Muscle of leg (tissue), 11 donors: ENCODE measurements around the gene TMLHE. TPM values are rescaled to one million over a fixed set of nuclear protein-coding genes. Genes with fewer than 3 reads are reported as not detected.
"Not testable (repeated sequence)": the region's sequence is repeated elsewhere in the genome, so short reads cannot be mapped to it uniquely, and the experiment has no call there.

ENCODE experiments used
- DNase-seq: peaks from one replicate; pipeline ENCODE4 v3.0.0; 2013
- H3K27ac ChIP-seq: one replicate; pipeline ENCODE4 v1.5.1; 2013; ENCODE audit warnings: mild to moderate bottlenecking, low read length, control low read depth
- H3K27me3 ChIP-seq: one replicate; pipeline ENCODE4 v1.6.1; 2013; ENCODE audit warnings: low read length; ENCODE audit not compliant: control insufficient read depth, insufficient read depth
- H3K36me3 ChIP-seq: one replicate; pipeline ENCODE4 v1.6.1; 2013; ENCODE audit warnings: low read length; ENCODE audit not compliant: control insufficient read depth, insufficient read depth
- H3K4me1 ChIP-seq: one replicate; pipeline ENCODE4 v1.6.1; 2013; ENCODE audit warnings: low read length; ENCODE audit not compliant: control insufficient read depth, insufficient read depth
- H3K4me3 ChIP-seq: one replicate; pipeline ENCODE4 v1.5.1; 2013; ENCODE audit warnings: low read length, control low read depth
- H3K9me3 ChIP-seq: replicated peaks from 2 replicates; pipeline ENCODE4 v1.6.1; 2013; ENCODE audit warnings: low read depth, low read length; ENCODE audit not compliant: control insufficient read depth
- WGBS: methylation state at CpG from one replicate; pipeline ENCODE4 v1.1.5; 2013; ENCODE audit warnings: missing lambda C conversion rate; ENCODE audit not compliant: insufficient coverage; 5-methylcytosine and 5-hydroxymethylcytosine counted together
- polyA plus RNA-seq, 8 donors: library from polyadenylated mRNA; unstranded; fragments of 120-200 nt; gene quantifications; one replicate each; pipeline versions ENCODE4 v1.2.1 to v1.2.3, GENCODE V29; 2013; ENCODE audit warnings: inconsistent platforms in 1 of 8, low replicate concordance in 1 of 8; ENCODE audit not compliant: insufficient read length in 8 of 8, insufficient read depth in 1 of 8
- total RNA-seq: library from RNA; stranded (reverse); fragments of 120-200 nt; gene quantifications from one replicate; pipeline ENCODE4 v1.2.4, GENCODE V29; 2013

TMLHE gene
- total and polyA plus RNA-seq, 9 donors = 17.7 to 20.2 (median 19.3) TPM

DNA sequence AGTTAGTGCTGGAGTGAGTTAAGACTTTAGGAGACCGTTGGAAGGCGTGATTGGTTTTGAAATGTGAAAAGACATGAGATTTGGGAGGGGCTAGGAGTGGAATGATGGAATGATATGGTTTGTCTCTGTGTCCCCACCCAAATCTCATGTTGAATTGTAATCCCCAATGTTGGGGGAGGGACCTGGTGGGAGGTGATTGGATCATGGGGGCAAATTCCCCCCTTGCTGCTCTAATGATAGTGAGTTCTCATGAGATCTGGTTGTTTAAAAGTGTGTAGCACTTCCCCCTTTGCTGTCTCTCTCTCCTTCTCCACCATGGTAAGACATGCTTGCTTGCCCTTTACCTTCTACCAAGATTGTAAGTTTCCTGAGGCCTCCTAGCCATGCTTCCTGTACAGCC, 85.7 kb downstream of the TMLHE start:
- H3K36me3 ChIP-seq, H3K4me1 ChIP-seq, H3K4me3 ChIP-seq, H3K27me3 ChIP-seq, H3K27ac ChIP-seq, DNase-seq: not testable (repeated sequence)
- peaks cover 29% of the 10 kb centered on the region for H3K9me3 ChIP-seq
- WGBS = 79% methylated on average over 2 of the region's 2 CpGs

DNA sequence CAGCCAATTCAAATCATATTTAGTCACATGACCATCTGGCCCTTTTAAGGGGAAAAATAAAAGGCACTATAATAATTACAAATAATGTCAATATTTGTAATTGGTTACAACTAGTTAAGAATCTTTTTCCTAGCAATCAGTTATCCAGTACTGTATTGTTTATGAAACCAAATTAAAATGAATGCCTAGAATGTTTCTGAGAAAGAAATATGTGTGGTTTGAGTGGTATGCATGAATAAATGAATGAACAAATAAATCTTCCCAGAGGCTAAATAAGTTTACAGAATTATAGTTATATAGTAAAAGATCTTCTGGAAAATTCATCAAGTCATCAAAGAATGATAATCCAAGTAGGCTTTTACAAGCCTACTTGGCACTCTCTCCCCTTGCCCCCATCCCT, 98.5 kb downstream of the TMLHE start:
- Histone ChIP-seq H3K4me1 (no peaks in the 10 kb centered on the region), H3K27ac (no peak overlapping the region), H3K9me3 (no peaks in the 10 kb centered on the region), H3K36me3 (peaks cover 3% of the 10 kb centered on the region), H3K4me3 (no peak overlapping the region), H3K27me3 (no peaks in the 10 kb centered on the region)
- no peak for DNase-seq

DNA sequence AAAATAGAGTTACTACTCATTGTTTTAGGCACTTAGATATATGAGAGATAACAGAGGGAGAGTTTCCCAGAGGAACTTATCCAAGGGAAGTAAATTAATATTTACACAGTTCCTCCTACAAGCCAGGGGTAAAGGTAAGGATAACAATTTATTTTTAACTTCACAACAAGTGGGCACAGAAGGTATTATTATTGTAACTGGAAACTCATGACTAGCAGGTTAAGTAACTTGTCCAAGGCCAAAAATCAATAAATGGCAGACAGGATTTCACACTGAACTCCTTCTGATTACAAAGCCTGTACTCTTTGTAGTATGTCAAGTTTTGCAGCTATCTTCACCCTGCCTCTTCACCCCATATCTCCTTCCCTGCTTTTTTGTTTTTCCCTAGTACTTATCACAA, 107.5 kb downstream of the TMLHE start:
- no peak for DNase-seq
- Histone ChIP-seq H3K36me3 (no peaks in the 10 kb centered on the region), H3K27ac (no peak overlapping the region), H3K4me1 (no peaks in the 10 kb centered on the region), H3K27me3 (no peaks in the 10 kb centered on the region), H3K4me3 (no peak overlapping the region), H3K9me3 (no peaks in the 10 kb centered on the region)

DNA sequence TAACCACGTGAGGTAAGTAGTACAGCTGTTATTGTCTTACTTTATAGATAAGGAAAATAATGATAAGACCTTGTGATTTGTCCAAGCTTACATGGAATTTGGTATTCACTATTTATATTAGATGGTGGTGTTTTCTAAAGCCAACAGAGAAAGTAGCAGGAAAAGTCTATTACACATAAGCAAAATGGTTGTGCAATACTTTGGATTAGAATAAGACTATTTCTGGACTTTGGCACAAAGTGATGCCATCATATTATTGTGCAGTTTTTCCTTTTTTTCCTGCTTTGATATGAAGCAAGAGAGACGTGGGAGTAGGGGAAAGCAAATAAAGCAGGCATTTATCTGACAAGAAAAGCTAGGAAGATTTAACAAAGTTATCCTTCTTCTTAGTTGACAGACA, 117.6 kb downstream of the TMLHE start:
- not testable (repeated sequence) for H3K9me3 ChIP-seq, H3K4me1 ChIP-seq, H3K36me3 ChIP-seq, H3K27ac ChIP-seq, DNase-seq, H3K27me3 ChIP-seq, H3K4me3 ChIP-seq
- WGBS = no CpG with 5 or more reads among the region's 2 CpGs

DNA sequence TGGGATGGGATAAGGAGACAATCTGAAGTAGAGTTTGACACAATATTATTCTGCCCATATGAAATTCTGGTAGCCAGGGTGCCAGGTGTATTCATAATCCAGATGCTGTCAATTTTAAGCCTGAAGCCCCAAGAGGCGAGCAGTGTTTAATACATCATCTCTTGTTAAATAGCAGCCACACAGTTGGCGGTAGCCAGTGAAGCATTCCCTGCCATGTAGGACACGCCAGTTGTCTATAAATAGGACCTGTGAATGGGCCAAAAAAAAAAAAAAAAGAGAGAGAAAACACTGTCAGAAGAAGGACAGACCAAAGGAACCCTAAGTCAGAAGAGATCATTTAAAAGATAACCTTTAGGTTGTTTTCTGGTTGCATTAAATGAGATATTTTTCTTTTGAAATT, 121.3 kb downstream of the TMLHE start:
- not testable (repeated sequence) for DNase-seq, H3K27ac ChIP-seq, H3K36me3 ChIP-seq, H3K9me3 ChIP-seq, H3K4me1 ChIP-seq, H3K27me3 ChIP-seq, H3K4me3 ChIP-seq
- no CpG with 5 or more reads among the region's 3 CpGs for WGBS

DNA sequence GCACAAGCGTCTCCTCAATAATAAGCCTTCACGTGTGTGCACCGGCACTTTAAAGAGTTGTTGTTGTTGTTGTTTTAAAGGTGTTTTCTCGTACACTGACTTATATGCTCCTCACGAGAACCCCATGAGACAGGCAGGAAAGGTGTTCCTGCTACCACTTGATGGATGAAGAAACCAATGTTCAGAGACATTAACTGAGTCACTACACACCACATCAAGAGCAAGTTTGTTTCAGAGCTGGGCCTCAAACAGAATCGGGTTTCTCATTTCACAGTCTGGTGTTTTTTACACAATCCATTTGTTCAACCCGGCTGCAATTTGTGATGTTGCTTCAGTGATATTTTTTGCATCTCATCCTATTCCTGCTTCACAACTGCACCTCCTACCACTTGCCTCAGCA, 135.6 kb downstream of the TMLHE start:
- H3K27ac ChIP-seq, H3K4me1 ChIP-seq, H3K4me3 ChIP-seq, H3K27me3 ChIP-seq, DNase-seq, H3K9me3 ChIP-seq, H3K36me3 ChIP-seq: not testable (repeated sequence)
- WGBS = no CpG with 5 or more reads among the region's 7 CpGs

DNA sequence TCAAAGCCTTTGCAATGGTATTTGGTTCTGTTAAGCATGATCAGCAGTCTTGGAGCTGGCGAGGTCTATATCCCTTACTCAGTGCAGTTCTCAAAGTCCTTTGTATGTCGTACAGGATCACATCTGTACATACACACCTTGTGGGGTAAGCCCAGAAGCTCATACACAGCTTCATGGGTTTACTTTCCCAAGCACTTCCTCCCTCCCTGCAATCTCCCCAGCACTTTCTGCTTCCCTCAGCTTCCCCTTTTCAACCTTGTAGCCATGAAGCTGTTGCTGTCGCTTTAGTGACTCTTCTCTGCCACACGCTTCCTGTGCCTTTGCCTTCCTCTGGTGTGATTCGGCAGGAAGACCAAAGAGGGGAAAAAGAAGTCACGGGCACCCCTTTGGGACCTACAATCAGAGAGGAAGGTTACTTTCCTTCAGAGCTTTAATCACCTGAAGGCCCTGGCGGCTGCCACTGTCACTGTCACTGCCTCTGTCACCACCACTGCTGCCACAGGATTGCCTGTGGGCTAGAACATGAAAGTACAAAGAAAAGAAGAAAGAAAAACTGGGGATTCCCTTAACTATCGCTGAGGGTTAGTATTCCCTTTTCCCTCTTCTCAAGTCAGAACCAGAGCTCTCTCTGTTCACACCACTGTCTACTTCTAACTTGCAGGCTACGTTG, 146.3 kb downstream of the TMLHE start:
- not testable (repeated sequence) for H3K27me3 ChIP-seq, H3K27ac ChIP-seq, H3K4me1 ChIP-seq, H3K4me3 ChIP-seq, H3K9me3 ChIP-seq, H3K36me3 ChIP-seq, DNase-seq
- WGBS = no CpG with 5 or more reads among the region's 9 CpGs

DNA sequence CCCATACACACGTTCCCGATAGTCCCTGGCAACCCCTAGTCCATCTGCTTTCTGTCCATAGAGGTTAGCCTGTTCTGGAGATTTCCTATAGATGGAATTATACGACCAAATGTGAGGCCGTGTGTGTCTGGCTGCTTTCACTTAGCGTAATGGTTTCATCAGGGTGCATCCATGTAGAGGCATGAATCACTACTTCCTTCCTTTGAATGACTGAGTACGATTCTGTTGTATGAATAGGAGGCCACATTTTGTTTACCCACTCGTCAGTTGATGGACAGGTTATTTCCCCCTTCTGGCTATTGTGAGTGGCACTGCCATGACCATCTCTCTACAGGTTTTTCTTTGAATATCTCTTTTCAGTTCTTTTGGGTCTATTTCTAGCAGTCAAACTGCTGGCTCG, 152.3 kb downstream of the TMLHE start:
- H3K36me3 ChIP-seq, H3K27ac ChIP-seq, H3K4me3 ChIP-seq, H3K9me3 ChIP-seq, H3K27me3 ChIP-seq, DNase-seq, H3K4me1 ChIP-seq: not testable (repeated sequence)
- WGBS = no CpG with 5 or more reads among the region's 8 CpGs

DNA sequence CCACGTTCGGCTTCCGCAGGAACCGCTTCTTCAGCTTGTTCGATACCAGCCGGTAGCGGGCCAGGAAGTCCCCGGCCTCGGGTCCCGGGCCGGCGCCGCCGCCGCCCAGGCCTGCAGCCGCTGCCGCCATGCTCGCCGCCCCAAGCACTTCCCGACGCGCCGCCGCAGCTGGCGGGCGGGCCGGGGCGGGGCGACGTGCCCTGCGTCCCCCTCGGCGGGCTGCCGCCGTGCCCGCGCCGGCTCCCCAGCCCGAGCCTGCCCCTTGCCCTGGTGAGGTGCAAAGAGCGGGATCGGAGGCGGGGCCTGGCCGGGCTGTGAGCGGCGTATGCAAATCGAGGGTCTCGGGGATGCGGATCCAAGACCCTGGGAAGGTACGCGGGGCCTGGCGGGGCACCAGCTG, 154.3 kb downstream of the TMLHE start, which contains the start of gene F8A3:
Gene F8A3, minus strand, starts transcription at position 150 of the 400 bp plus-strand sequence. Its CDS starts 20 bp downstream, at position 130.
- not testable (repeated sequence) for H3K4me1 ChIP-seq, H3K9me3 ChIP-seq, H3K4me3 ChIP-seq, H3K27me3 ChIP-seq, H3K36me3 ChIP-seq, DNase-seq, H3K27ac ChIP-seq
- no CpG with 5 or more reads among the region's 51 CpGs for WGBS

DNA sequence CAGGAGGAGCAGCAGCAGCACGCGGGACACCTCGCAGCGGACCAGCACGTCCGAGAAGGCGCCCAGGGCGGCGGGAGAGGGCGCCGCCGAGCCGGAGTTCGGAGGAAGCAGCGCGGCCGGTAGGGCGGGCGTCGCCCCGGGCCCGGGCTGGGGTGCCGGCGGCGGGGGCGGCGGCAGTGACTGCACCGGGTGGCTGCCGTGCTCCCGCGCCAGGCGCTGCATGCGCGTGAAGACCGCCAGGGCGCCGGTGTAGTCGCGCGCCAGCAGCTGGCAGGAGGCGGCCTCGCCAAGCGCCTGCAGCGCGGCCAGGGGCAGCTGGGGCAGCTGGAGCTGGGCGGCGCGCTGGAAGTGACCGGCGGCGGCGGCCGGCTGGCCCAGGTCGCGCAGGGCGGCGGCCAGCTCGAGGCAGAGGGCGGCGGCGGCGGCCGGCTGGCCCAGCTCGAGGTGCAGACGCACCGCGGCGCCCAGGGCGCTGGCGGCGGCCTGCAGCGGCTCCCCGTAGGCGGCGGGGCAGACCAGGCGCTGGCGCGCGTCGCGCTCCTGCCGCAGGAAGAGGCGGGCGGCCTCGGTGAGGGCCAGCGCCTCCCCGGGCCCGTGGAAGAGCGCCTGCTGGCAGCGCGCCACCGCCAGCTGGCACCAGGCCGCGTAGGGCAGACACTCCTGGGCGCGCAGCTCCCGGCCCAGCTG, 154.8 kb downstream of the TMLHE start:
- WGBS = no CpG with 5 or more reads among the region's 97 CpGs
- not testable (repeated sequence) for DNase-seq, H3K9me3 ChIP-seq, H3K4me3 ChIP-seq, H3K27ac ChIP-seq, H3K27me3 ChIP-seq, H3K4me1 ChIP-seq, H3K36me3 ChIP-seq

DNA sequence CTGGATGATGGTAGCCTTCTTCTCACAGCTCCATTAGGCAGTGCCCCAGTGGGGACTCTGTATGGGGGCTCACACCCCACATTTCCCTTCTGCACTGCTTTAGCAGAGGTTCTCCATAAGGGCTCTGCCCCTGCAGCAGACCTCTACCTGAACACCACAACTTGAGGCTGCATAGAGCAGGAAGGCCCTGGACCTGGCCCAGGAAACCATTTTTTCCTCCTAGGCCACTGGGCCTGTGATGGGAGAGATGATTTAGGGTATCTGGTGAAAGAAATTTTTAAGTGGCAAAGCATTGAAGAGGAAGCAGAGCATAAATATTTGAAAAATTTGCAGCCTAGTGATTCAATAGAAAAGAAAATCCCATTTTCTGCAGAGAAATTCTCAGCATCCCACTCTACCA, 171.7 kb downstream of the TMLHE start:
- no peak for DNase-seq
- Histone ChIP-seq H3K27me3 (no peaks in the 10 kb centered on the region), H3K4me1 (no peaks in the 10 kb centered on the region), H3K9me3 (peaks cover 20% of the 10 kb centered on the region), H3K4me3 (no peak overlapping the region), H3K36me3 (no peaks in the 10 kb centered on the region), H3K27ac (no peak overlapping the region)
